HTR-8/SVneo (cell line): ENCODE measurements around the gene CFAP43.
"Not testable (repeated sequence)": the region's sequence is repeated elsewhere in the genome, so short reads cannot be mapped to it uniquely, and the experiment has no call there.

ENCODE experiments used
- DNase-seq: peaks from one replicate; pipeline ENCODE4 v3.0.0; 2011; ENCODE audit warnings: low spot score, mixed read lengths; ENCODE audit not compliant: insufficient read length
- FAIRE-seq: peaks from 2 replicates; lab custom pipeline; 2011; peaks lifted over from hg19 to GRCh38; lab: Jason Lieb, UNC

The CFAP43 gene

DNA sequence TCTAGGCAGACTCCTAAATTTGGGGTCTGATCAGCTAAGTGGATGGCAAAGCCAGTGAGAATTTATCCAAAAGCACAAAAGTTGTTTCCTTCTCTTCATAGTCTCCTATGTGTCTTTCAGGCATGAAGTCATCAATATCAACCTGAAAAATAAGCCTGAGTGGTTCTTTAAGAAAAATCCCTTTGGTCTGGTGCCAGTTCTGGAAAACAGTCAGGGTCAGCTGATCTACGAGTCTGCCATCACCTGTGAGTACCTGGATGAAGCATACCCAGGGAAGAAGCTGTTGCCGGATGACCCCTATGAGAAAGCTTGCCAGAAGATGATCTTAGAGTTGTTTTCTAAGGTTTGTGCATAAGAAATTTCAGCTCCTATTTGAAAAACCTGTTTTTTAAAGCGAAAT, 27.3 kb upstream of the CFAP43 start:
- DNase-seq: no peak
- FAIRE-seq: no peak

DNA sequence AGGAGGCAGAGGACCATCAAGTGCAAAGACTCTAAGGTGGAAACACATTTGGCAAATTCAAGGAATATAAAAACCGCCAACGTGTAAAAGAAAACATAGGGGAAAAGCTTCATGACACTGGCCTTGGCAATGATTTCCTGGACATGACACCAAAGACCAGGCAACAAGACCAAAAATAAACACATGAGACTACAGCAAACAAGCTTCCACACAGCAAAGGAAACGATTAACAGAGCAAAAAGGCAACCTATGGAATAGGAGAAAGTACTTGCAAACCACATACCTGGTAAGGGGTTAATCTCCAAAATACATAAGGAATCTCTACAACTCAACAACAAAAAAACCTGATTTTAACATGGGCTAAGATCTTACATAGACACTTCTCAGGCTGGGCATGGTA, 26.0 kb upstream of the CFAP43 start:
- no peak for DNase-seq

DNA sequence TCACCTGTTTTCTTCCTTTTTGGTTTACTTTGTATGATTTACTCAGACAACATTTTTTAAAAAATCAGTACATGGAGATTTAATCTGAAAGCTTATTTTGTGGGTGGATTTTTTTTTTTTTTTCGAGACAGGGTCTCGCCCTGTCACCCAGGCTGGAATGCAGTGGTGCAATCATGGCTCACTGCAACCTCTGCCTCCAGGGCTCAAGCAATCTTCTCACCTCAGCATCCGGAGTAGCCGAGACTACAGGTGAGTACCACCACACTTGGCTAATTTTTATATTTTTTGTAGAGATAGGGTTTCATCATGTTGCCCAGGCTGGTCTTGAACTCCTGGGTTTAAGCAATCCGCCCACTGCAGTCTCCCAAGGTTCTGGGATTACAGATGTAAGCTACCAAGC, 25.1 kb upstream of the CFAP43 start:
- FAIRE-seq (no peak), DNase-seq (no peak)

More for the DNA sequence above, 26.0 kb upstream of the CFAP43 start:
- FAIRE-seq: no peak

DNA sequence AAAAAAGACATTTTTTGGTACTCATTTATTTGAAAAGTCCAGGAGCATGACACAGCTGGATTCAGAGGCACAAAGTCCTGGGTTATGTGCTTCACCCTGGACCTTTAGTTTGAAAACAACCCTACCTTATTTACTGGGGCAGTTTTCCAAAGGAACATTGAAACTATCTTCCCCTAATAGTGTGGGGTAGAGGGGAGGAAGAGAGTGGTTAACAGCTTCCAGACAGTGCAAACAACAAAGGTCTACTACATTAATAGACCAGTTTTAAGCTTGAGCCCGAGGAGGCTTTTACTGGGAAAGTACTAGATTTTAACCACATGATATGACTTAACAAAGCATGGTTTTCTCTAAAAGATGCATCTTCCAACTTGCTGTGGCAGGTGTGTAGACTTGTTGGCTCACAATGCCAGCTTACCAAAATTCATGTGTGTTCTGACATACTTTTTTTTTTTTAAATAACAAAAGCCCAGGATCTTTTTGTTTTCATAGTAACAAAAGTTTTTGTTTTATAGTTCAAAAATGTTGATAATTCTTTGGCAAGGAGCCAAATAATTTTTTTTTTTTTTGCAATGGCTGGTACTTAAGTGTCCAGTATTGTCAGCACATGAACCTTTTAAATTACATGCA, 24.3 kb upstream of the CFAP43 start:
- DNase-seq: no peak

DNA sequence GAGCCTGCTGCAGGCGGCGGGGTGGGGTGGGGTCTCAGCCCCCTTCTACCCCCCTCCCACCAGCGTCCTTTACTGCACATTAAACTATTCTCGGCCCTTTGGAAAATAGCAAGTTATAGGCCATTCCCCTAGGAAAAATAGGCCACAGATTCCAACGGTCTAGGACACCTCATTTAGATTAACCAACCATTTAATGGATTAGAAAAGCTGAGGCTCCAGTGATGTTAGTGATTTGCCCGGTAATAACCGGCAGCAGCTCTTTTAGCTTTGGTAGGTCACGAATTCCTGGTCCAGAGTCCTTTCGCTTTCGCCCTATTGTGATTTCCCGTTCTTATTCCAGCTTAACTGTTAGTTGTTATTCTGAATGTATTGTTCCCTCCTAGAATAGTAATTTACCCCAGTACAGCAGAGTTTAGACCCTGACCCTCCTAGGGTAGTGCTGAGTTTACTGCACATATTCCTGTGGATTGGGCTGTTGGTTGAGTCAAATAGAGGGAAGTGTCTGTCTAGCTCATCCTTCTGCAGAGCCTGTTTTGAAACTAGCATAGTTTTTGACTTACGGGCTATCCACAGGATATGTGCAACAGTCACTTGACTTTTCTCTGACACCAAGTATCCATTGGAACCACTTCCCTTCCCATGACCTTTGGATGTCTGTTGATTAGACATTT, 23.3 kb upstream of the CFAP43 start:
- FAIRE-seq (no peak), DNase-seq (no peak)

More for the DNA sequence above, 24.3 kb upstream of the CFAP43 start:
- FAIRE-seq: no peak

DNA sequence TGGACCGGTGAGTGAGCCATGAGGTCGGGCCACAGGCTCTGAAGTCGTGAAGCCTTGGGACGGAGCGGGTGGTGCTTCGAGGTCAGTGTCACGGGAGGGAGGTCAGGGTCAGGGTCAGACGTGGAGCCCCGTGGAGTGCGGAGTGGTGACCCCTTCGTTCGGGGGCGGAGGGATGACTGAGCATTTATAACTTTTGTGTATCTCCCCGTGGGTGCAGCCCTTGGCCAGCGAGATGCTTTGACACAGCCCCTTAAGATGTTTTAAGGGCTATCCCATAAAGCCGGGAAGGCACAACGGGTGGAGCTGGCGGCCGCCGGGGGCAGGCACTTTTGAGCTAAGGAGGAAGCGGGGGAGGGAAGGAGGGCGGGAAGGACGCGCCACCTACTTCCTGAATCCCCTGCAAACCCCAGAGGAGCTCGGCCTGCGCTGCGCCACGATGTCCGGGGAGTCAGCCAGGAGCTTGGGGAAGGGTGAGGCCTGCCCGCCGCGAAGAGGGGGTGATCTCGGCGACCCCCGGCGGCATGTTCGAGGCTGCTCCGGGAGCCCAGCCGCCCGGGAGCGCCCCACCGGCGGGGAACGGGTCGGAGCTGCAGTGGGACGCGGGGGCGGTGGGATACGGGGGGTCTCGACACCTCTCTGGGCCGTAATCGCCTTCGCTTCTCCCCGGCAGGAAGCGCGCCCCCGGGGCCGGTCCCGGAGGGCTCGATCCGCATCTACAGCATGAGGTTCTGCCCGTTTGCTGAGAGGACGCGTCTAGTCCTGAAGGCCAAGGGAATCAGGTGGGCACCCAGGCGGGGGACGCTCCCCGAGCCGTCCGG, 22.5 kb upstream of the CFAP43 start, which contains the start of gene GSTO1:
Gene GSTO1, plus strand, starts transcription at position 400 of the 818 bp plus-strand sequence. Its CDS starts 37 bp downstream, at position 437.
- DNase-seq (peak; percentile 67), FAIRE-seq (no peak)

DNA sequence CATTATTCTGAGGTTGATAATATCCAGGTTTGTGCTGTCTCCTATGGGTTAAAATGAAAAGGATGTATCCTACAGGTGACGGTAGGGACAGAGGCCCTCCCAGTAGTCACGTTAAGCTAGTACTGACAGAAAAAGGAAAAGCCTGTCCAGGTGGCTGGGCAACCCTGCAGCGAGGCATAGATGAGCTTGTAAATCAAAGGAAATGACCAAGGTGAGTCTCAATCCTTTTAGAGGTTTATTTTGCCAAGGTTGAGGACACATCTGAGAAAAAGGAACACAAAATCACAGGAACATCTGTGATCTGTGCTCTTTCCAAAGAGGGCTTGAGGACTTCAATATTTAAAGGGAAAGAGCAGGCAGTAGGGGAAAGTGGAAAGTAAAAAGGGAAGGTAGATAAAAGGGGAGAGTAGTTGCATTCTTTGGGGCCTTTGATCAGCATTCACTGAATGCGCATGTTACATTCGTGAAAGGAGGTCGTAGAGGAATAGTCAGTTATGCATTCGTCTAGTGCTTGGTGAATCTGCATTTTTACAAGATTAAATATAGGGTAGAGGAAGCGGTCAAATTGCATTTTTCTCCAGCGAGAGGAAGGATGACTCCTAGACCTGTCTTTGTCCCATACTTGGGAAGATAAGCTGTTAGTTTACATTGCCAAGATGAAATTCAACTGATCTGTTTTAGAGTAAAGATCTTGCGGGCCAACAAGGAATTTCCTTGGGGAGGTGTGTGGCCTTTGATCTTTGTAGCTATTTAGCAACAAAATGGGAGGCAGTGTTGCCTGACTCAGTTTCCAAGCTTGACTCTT, 21.6 kb upstream of the CFAP43 start:
- no peak for DNase-seq
- FAIRE-seq: no peak

DNA sequence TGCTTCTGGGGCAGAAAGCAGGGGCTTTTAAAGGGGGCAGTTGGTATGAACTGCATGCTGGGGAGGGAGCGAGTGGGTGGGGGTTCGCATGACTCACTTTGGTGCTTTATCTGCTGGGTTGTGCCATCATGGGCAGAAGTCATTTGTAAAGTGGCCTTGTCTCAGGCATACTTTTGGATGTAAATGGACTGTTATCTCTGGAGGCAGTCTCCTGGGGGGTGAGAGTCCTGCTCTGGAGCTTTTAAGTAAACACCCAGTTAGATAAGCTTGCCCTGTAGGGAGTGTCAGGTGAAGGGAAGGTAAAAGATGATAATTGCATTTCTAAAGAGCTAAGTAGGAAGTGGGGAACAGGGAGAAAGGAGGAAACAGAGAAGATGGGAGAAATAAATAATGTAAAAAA, 20.9 kb upstream of the CFAP43 start:
- FAIRE-seq (no peak), DNase-seq (no peak)

DNA sequence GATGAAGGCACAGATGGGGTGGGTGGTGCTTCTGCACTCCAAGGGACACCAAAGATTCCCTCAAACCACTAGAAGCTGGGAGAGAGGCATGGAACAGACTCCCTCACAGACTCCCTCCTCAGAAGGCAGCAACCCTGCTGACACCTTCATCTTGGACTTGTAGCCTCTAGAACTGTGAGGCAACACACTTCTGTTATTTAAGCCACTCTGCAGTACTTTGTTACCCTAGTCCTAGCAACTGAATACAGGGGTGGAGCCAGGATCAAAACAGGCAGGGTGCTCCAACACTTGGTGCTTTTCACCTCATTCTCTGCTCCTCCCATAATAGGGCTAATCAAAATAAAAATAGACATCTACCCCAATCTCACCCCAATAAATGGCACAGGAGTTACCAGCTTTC, 20.2 kb upstream of the CFAP43 start:
- FAIRE-seq (no peak), DNase-seq (no peak)

DNA sequence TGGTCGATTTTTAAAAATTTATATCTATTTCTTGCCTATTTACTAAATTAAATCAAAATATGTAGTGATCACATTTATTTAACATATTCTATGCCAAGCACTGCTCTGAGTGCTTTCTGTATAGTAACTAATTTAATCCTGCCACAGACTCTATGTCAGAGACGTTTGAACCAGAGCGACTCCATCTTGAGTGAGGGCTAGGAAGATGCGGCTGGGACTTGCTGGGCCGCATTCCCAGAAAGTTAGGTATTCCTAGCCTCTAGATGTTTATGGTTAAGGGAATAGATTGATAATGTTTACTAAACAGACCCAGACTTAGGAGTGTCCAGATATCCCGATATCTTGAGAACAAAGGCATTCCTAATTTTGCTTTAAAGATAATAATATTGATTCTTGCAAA, 19.3 kb upstream of the CFAP43 start:
- FAIRE-seq (no peak), DNase-seq (no peak)

DNA sequence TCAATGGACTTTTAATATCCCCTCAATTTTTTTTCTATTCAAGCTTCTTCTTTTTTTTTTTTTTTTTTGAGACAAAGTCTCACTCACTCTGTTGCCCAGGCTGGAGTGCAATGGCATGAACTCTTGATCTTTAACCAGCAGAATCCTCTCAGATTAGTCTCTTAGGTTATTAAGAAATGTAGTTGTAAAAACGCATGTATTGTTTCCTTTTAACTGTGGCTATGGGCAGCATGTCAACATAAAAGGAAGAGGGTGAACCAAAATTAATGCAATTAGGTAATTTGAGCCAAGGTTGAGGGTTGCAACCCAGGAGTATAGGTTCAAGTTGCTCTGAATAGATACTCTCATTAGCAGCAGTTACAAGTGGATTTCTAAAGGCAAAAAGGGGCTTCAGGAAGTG, 18.2 kb upstream of the CFAP43 start:
- DNase-seq: no peak
- FAIRE-seq: no peak

DNA sequence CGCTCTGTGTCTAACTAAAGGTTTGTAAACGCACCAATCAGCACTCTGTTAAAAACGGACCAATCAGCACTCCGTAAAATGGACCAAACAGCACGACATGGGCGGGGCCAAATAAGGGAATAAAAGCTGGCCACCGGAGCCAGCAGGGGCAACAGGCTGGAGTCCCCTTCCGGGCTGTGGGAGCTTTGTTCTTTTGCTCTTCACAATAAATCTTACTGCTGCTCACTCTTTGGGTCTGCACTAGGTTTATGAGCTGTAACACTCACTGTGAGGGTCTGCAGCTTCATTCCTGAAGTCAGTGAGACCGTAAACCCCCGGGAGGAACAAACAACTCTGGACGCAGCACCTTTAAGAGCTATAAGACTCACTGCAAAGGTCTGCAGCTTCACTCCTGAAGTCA, 16.8 kb upstream of the CFAP43 start:
- FAIRE-seq, DNase-seq: not testable (repeated sequence)

DNA sequence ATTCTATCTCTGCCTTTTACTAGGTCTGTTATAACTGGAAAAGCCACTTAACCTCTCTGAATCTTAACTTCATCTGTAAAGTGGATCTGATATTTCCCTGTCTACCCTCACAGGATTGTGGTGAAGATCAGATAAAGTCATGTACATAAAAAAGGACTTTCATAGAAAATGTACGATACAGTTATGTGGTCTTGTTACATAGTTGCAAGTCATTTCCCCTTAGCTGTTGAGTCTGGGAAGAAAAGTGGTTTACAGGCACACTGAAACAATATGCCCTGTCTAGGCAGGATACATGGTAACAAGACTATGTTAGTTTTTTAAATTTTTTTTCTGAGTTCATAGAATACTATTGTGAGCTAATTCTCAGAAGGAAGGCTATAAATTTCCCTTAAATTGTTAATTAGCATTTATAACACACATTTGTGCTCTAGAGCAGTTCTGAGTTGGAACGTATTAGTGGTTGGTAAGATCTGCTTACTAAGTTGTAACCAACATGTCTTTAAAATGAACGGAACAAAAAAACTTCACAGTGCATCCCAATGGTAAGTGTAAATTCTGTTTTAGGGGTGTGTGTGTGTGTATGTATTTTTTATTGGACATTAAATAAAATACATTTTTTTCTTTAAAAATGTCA, 15.5 kb upstream of the CFAP43 start:
- FAIRE-seq (no peak), DNase-seq (no peak)

DNA sequence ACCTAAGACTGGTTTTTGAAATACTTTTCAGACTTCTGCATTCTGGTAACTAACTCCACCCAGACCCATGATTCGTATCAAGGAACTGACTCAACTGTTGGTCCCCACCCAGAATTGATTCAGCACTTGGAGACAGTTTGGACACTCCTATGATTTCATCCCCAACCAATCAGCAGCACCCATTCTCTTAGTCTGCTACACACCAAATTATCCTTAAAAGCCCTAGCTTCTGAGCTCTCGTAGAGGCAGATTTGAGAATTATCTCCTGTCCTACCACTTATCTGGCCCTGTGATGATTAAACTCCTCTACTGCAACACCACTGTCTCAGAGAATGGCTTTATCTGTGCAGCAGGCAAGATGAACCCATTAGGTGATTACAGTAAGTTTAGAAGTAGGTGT, 14.8 kb upstream of the CFAP43 start:
- DNase-seq: no peak

DNA sequence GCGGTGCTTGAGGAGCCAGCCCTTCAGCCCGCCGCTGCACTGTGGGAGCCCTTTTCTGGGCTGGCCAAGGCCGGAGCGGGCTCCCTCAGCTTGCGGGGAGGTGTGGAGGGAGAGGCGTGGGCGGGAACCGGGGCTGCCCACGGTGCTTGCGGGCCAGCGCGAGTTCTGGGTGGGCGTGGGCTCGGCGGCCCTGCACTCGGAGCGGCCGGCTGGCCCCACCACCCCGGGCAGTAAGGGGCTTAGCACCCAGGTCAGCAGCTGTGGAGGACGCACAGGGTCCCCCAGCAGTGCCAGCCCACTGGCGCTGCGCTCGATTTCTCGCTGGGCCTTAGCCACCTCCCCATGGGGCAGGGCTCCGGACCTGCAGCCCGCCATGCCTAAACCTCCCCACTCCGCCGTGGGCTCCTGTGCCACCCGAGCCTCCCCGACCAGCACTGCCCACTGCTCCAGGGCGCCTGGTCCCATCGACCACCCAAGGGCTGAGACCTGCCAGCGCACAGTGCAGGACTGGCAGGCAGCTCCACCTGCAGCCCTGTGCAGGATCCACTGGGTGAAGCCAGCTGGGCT, 13.0 kb upstream of the CFAP43 start:
- DNase-seq: no peak
- FAIRE-seq: no peak

More for the DNA sequence above, 14.8 kb upstream of the CFAP43 start:
- FAIRE-seq: no peak

DNA sequence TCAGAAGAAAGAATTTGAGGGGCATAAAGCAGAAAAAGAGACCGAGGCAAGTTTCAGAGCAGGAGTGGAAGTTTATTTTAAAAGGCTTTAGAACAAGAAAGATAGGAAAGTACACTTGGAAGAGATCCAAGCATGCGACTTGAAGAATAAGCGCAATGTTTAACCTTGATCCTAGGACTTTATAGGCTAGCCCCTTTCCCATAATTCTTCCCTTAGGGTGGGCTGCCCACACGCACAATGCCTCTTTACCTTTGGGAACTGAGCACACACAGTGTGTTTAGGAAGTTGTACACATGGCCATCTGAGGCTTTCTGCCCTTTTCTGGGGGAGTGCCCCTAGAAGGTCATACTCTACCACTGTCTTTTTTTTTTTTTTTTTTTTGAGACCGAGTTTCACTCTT, 11.3 kb upstream of the CFAP43 start:
- FAIRE-seq (no peak), DNase-seq (no peak)

DNA sequence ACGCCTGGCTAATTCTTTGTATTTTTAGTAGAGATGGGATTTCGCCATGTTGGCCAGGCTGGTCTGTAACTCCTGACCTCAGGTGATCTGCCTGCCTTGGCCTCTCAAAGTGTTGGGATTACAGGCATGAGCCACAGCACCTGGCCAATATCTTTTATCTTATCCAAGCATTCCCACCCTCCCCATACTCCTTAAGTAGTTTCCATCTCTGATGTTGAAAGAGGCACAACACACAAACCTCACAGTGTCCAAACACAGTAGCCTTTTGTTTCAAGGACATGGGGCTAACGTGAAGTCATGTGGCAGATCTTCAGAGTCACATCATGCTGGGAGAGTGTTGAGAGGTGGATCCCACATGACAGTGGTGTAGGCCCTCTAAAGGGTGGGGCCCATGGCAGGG, 10.8 kb upstream of the CFAP43 start:
- DNase-seq, FAIRE-seq: not testable (repeated sequence)

DNA sequence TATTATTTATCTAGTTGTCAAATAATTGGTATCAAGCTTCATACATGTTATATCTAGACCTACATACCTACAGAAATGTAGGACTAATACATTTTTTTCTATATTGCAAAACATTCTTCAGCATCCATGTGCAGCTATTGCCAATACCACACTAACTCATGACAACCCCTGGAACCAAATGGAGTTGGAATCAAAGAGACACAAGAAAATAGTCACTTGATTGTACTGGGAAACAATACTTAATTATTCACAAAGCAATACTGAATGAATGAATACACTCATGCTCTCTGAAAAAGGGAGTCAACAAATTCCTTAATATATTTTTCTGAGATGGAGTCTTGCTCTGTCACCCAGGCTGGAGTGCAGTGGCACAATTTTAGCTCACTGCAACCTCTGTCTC, 10.4 kb upstream of the CFAP43 start:
- DNase-seq: no peak
- no peak for FAIRE-seq

DNA sequence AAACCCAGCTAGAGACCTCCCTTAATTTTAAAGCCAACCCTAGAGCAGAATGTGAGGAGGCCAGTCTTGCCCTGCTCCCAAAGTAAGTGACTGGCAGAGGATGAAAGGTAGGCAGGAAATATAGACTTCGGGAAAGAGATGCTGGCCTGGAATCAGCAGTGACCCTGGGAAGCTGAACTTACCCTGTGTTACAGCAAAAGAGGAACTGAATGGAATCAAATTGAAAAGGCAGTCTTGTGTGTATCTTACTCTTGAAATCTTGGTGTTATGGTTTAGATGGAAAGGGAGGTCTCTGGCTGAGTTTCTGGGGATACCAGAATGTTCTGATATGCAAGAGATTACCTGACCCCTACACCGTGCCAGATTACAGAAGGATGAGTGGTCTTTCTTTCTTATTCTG, 7.9 kb upstream of the CFAP43 start:
- FAIRE-seq (no peak), DNase-seq (no peak)

DNA sequence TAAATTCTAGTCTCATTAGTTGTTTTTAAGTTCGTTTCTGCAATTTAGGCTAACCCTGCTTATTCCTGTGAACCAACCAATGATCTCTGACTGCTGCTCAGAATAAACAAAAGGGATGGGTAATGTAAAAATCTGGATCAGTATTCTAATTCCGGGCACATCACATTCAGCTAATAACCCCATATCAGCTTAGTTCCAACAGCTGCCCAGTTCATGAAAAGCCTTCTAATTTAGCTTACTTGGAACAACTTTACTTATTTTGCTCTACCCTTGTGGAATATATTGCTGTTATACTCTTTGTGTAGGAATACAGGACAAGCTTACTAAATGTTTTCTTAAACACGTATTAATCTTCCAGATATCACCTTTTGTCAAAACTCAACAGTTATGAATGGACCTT, 3.6 kb upstream of the CFAP43 start:
- FAIRE-seq (no peak), DNase-seq (no peak)
